Neural progenitor cell (in vitro differentiated cells): Measurements from ENCODE around the gene LTBP1. TPM values are rescaled to one million over a fixed set of nuclear protein-coding genes. Genes with fewer than 3 reads are reported as not detected.
A peak's percentile ranks its signal among the peaks of the same experiment; 100 is the strongest.

Experiments used
- DNase-seq: peaks from one replicate; pipeline ENCODE4 v3.0.0-alpha.2; 2016; ENCODE audit warnings: low spot score
- H2AFZ ChIP-seq: fragments of 200-600 bp; sonication (generic); replicated peaks from 2 replicates; pipeline ENCODE4 v1.6.1; 2016; ENCODE audit warnings: antibody characterized with exemption
- H3F3A ChIP-seq: fragments of 200-600 bp; sonication (generic); 2 replicates; pipeline ENCODE4 v1.6.1; 2016; ENCODE audit warnings: antibody characterized with exemption, low read depth
- H3K27ac ChIP-seq: fragments of 200-600 bp; sonication (generic); 2 replicates; pipeline ENCODE4 v1.5.1; 2016; ENCODE audit warnings: mild to moderate bottlenecking
- H3K27me3 ChIP-seq: fragments of 200-600 bp; sonication (generic); 2 replicates; pipeline ENCODE4 v1.6.1; 2016; ENCODE audit warnings: mild to moderate bottlenecking, moderate library complexity
- H3K36me3 ChIP-seq: fragments of 200-600 bp; sonication (generic); 2 replicates; pipeline ENCODE4 v1.5.1; 2016
- H3K4me1 ChIP-seq: fragments of 200-600 bp; sonication (generic); 2 replicates; pipeline ENCODE4 v1.6.1; 2016; ENCODE audit warnings: mixed run types
- H3K4me2 ChIP-seq: fragments of 200-600 bp; sonication (generic); 2 replicates; pipeline ENCODE4 v1.6.1; 2016
- H3K4me3 ChIP-seq: fragments of 200-600 bp; sonication (generic); 2 replicates; pipeline ENCODE4 v1.5.1; 2016
- H3K79me2 ChIP-seq: fragments of 200-600 bp; sonication (generic); 2 replicates; pipeline ENCODE4 v1.6.1; 2016; ENCODE audit warnings: low read depth
- H3K9ac ChIP-seq: fragments of 200-600 bp; sonication (generic); 2 replicates; pipeline ENCODE4 v1.6.1; 2016
- H3K9me3 ChIP-seq: fragments of 200-600 bp; sonication (generic); 2 replicates; pipeline ENCODE4 v1.5.1; 2016; ENCODE audit warnings: low read depth
- H4K20me1 ChIP-seq: fragments of 200-600 bp; sonication (generic); 2 replicates; pipeline ENCODE4 v1.6.1; 2016; ENCODE audit warnings: low read depth
- H3K27ac Mint-ChIP-seq: 3 replicates; pipeline ENCODE4 v1.8.0; 2021; ENCODE audit warnings: mixed read lengths
- H3K27me3 Mint-ChIP-seq: 2 replicates; pipeline ENCODE4 v1.8.0; 2022; ENCODE audit warnings: low read depth, mild to moderate bottlenecking, inconsistent platforms, moderate library complexity, mixed read lengths; ENCODE audit not compliant: insufficient read depth
- H3K36me3 Mint-ChIP-seq: 3 replicates; pipeline ENCODE4 v1.8.0; 2021; ENCODE audit warnings: mixed read lengths
- H3K4me1 Mint-ChIP-seq: 3 replicates; pipeline ENCODE4 v1.8.0; 2021; ENCODE audit warnings: mixed read lengths
- H3K4me3 Mint-ChIP-seq: 3 replicates; pipeline ENCODE4 v1.8.0; 2021; ENCODE audit warnings: mild to moderate bottlenecking, moderate library complexity, mixed read lengths
- H3K9me3 Mint-ChIP-seq: 3 replicates; pipeline ENCODE4 v1.8.0; 2020; ENCODE audit warnings: mixed read lengths
- CTCF ChIP-seq: fragments of 200-600 bp; sonication (generic); IDR thresholded peaks from 2 replicates; pipeline ENCODE4 v1.5.1; 2017; ENCODE audit warnings: antibody characterized with exemption, mild to moderate bottlenecking
- EZH2 ChIP-seq: fragments of 200-600 bp; sonication (generic); IDR thresholded peaks from 2 replicates; pipeline ENCODE4 v1.6.1; 2017; ENCODE audit warnings: antibody characterized with exemption, mild to moderate bottlenecking, moderate library complexity
- EZH2phosphoT487 ChIP-seq: fragments of 200-600 bp; sonication (generic); IDR thresholded peaks from 2 replicates; pipeline ENCODE4 v1.6.1; 2017; ENCODE audit warnings: antibody characterized with exemption
- total RNA-seq: library from RNA; depleted of rRNA; stranded (reverse); fragments of >200 nt; gene quantifications from 2 replicates; pipeline ENCODE4 v1.2.3, GENCODE V29; 2015; ENCODE audit warnings: low replicate concordance

Gene LTBP1
- total RNA-seq, 1 donor from 2014 or later: 50.5 TPM

- Mint-ChIP-seq H3K27me3 (peaks cover 7% of the 10 kb centered on the region), H3K9me3 (peaks cover 8% of the 10 kb centered on the region), H3K36me3 (peaks cover 1% of the 10 kb centered on the region), H3K4me1 (peaks cover 18% of the 10 kb centered on the region), H3K27ac (no peak overlapping the region), H3K4me3 (no peak overlapping the region)
- H4K20me1 ChIP-seq: no peaks in the 10 kb centered on the region
- H3K9ac ChIP-seq: no peak overlapping the region
- no peaks in the 10 kb centered on the region for H3K79me2 ChIP-seq
- H3K9me3 ChIP-seq: no peaks in the 10 kb centered on the region
- H3K4me1 ChIP-seq: peaks cover 6% of the 10 kb centered on the region
- no peak overlapping the region for H3K27ac ChIP-seq
- no peak overlapping the region for H3K4me3 ChIP-seq
- H3F3A ChIP-seq: peaks cover 6% of the 10 kb centered on the region
- peak overlapping the region; percentile 93 for H2AFZ ChIP-seq
- H3K27me3 ChIP-seq: no peaks in the 10 kb centered on the region
- H3K36me3 ChIP-seq: no peaks in the 10 kb centered on the region
- no peak overlapping the region for H3K4me2 ChIP-seq
- DNase-seq: no peak
- TF ChIP-seq EZH2: no peak
- no peak for TF ChIP-seq CTCF
- no peak for TF ChIP-seq EZH2phosphoT487
Observed at GRCh38 chr2:32931519-32931918, 15.2 kb upstream of the LTBP1 start.

- H3K27ac Mint-ChIP-seq: no peak overlapping the region
- TF ChIP-seq EZH2phosphoT487 (no peak), CTCF (no peak), EZH2 (no peak)
- H3K27me3 Mint-ChIP-seq: peaks cover 8% of the 10 kb centered on the region
- Histone ChIP-seq H3K4me1 (peaks cover 12% of the 10 kb centered on the region), H3K4me3 (no peak overlapping the region), H3K36me3 (no peaks in the 10 kb centered on the region), H3K4me2 (peak overlapping the region; percentile 13), H3F3A (peaks cover 12% of the 10 kb centered on the region), H2AFZ (peak overlapping the region; percentile 93), H3K9ac (no peak overlapping the region), H4K20me1 (no peaks in the 10 kb centered on the region), H3K79me2 (no peaks in the 10 kb centered on the region), H3K27ac (no peak overlapping the region), H3K9me3 (no peaks in the 10 kb centered on the region), H3K27me3 (no peaks in the 10 kb centered on the region)
- no peak for DNase-seq
- peaks cover 8% of the 10 kb centered on the region for H3K9me3 Mint-ChIP-seq
- peaks cover 19% of the 10 kb centered on the region for H3K4me1 Mint-ChIP-seq
- peaks cover 1% of the 10 kb centered on the region for H3K36me3 Mint-ChIP-seq
- no peak overlapping the region for H3K4me3 Mint-ChIP-seq
Observed at GRCh38 chr2:32931945-32932709, 14.6 kb upstream of the LTBP1 start.

GRCh38 chr2:32932825-32933755 is 13.7 kb upstream of the LTBP1 start:
- Histone ChIP-seq H3K27ac (no peak overlapping the region), H3K4me1 (peaks cover 18% of the 10 kb centered on the region), H3K4me2 (no peak overlapping the region), H3K9me3 (no peaks in the 10 kb centered on the region), H2AFZ (no peak overlapping the region), H3K4me3 (no peak overlapping the region), H3F3A (peaks cover 15% of the 10 kb centered on the region), H3K79me2 (no peaks in the 10 kb centered on the region), H3K9ac (no peak overlapping the region), H3K36me3 (no peaks in the 10 kb centered on the region), H3K27me3 (no peaks in the 10 kb centered on the region), H4K20me1 (no peaks in the 10 kb centered on the region)
- peaks cover 13% of the 10 kb centered on the region for H3K9me3 Mint-ChIP-seq
- H3K4me1 Mint-ChIP-seq: peaks cover 26% of the 10 kb centered on the region
- H3K36me3 Mint-ChIP-seq: peaks cover 1% of the 10 kb centered on the region
- no peak for DNase-seq
- no peak overlapping the region for H3K27ac Mint-ChIP-seq
- peaks cover 2% of the 10 kb centered on the region for H3K27me3 Mint-ChIP-seq
- no peak for TF ChIP-seq EZH2
- TF ChIP-seq CTCF: no peak
- TF ChIP-seq EZH2phosphoT487: no peak
- H3K4me3 Mint-ChIP-seq: no peak overlapping the region
